Measurements from ENCODE around the gene GPX7. TPM values are rescaled to one million over a fixed set of nuclear protein-coding genes. Genes with fewer than 3 reads are reported as not detected.

Gene GPX7
- total and polyA plus RNA-seq, 9 donors: 10.3 to 23.7 (median 13.2) TPM

DNA sequence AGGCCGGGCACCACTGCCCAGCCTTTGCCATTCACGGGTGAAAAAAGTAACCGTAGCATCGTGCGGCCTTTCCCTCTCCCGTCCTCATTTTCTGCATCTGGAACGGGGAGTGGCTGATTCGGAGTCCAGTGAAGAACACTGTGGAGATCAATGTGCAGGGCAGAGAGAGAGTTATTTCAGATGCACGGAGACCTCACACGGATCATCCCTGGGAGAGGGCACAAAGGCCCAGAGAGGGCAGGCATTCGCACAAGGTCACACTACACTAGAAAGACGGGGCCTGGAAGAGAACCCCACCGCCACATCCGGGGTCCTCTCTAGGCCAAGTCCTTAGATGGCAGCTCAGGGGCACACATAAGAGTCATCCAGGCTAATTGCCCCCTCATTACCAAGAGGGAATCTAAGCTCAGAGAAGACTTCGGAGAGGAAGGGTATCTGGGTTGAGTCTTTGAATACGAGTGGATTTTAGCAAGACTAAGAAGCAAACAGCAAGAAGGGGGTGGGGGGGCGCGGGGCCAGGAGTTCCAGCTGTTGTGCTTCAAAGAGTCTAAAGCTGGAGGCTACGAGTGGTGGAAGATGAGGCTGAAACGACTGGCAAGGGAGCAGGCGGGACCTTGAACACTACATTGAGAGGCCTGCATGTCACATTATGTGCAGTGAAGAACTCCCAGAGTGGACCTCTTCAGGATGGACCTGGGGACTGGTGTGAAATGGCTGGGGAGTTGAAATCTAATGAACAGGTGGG, 857 bp downstream of the GPX7 start:
- Histone ChIP-seq H3K9me3 (no peaks in the 10 kb centered on the region), H3K27me3 (no peaks in the 10 kb centered on the region), H3K27ac (peak overlapping the region; percentile 72 to 87), H3K4me1 (ENCODE audit: insufficient read depth) (peaks cover 17% of the 10 kb centered on the region), H3K36me3 (no peaks in the 10 kb centered on the region), H3K4me3 (peak overlapping the region; percentile 60)
- DNase-seq: peak in 4 of 5 donors; percentile 18 to 43 (median 24)
- intact Hi-C loops (cut with DNase I): no loop called here
- WGBS, 3 donors: 13 to 23% (median 20%) methylated on average over 21 of the region's 21 CpGs
- no peak for TF ChIP-seq CTCF (IDR thresholded peaks at IDR 0.05)
- no peak for TF ChIP-seq POLR2A (IDR thresholded peaks at IDR 0.05)
- TF ChIP-seq EP300 (IDR thresholded peaks at IDR 0.05): no peak

- intact Hi-C loops (cut with DNase I): no loop called here
- no peak for DNase-seq
- Histone ChIP-seq H3K27ac (peak overlapping the region in 1 of 2 donors; percentile 87), H3K4me1 (ENCODE audit: insufficient read depth) (peaks cover 17% of the 10 kb centered on the region), H3K36me3 (no peaks in the 10 kb centered on the region), H3K4me3 (no peak overlapping the region), H3K9me3 (no peaks in the 10 kb centered on the region), H3K27me3 (no peaks in the 10 kb centered on the region)
- 88 to 89% (median 88%) methylated on average over 6 of the region's 6 CpGs for WGBS, 3 donors
- TF ChIP-seq CTCF (IDR thresholded peaks at IDR 0.05) (no peak), POLR2A (IDR thresholded peaks at IDR 0.05) (no peak), EP300 (IDR thresholded peaks at IDR 0.05) (no peak)
Observed at GRCh38 chr1:52603630-52604029, 1.5 kb downstream of the GPX7 start.

DNA sequence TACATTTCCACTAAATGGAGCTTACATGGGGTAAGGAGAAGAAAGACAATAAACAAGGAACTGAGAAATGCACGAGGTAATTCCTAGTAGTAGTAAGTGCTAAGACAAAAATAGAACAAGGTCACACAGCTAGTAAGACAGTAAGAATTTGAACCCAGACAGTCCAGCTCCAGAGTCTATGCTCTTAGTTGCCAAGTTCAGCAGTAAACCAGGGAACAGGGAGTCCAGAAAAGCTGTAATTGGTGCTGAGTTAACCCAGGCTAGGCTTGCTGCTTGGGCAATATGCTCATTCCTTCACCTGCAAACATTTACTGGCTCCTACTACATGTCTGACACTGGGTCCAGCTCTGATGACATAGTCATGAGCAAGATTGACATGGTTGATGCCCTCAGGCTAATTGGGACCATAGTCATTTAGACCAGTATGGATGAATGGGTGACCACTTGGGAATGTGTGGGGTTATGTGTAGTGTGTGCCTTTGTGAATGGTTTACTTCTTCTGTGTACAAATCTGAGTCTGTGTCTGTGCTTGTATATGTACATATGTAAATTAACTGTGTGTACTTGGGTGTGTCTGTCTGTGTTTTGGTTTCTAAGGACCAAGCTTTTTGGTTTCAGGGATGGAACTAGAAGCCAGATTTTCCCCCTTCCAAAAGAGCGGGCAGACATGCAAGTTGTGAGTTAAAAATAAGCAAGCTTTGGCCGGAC, 2.0 kb downstream of the GPX7 start:
- no peak overlapping the region for H3K27ac ChIP-seq
- H3K9me3 ChIP-seq: no peaks in the 10 kb centered on the region
- no peak overlapping the region for H3K4me3 ChIP-seq
- TF ChIP-seq CTCF (IDR thresholded peaks at IDR 0.05) (no peak), POLR2A (IDR thresholded peaks at IDR 0.05) (no peak), EP300 (IDR thresholded peaks at IDR 0.05) (no peak)
- H3K4me1 ChIP-seq (ENCODE audit: insufficient read depth): peaks cover 17% of the 10 kb centered on the region
- no peak for DNase-seq
- no peaks in the 10 kb centered on the region for H3K36me3 ChIP-seq
- no peaks in the 10 kb centered on the region for H3K27me3 ChIP-seq
- 27 to 64% (median 63%) methylated on average over 3 of the region's 3 CpGs for WGBS, 3 donors
- intact Hi-C loops (cut with DNase I): no loop called here

DNA sequence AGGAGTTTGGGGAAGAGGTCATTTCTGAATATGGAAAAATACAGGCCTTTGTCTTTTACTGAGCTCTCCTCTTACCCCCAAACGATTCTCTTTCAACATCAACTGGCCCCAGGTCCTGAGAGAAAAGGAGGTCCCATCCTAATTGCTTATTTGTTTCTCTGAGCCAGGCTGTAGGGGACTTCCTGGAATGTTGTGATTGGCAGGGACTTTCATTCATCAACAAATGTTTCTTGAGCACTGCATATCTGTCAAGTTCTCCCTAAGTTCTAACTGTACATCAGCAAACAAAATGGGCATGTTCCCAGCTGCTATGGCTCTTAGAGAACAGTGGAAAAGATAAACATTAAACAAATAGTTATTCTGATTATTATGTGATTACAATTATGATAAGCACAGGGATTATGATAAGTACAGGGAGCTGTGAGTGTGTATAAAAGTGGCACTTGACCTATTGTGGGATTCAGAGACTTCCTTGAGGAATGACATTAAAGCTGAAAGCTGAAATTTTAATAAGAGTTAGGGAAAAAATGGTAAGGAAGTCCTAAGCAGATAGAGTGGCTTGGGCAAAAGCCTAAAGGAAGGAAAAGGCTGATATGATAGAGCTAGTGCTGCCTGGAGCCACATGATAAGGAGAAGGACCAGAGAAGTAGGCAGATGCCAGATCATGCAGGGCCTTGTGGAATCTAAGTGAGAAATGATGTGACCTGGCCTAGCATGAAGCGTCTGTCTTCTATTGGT, 11.6 kb downstream of the GPX7 start:
- 56 to 66% (median 60%) methylated on average over 2 of the region's 2 CpGs for WGBS, 3 donors
- intact Hi-C loops (cut with DNase I): no loop called here

More for the DNA sequence above, 11.6 kb downstream of the GPX7 start:
- no peak for DNase-seq
- no peak overlapping the region for H3K27ac ChIP-seq
- H3K27me3 ChIP-seq: no peaks in the 10 kb centered on the region
- no peaks in the 10 kb centered on the region for H3K36me3 ChIP-seq
- no peak overlapping the region for H3K4me3 ChIP-seq
- H3K4me1 ChIP-seq (ENCODE audit: insufficient read depth): no peaks in the 10 kb centered on the region
- H3K9me3 ChIP-seq: no peaks in the 10 kb centered on the region
- TF ChIP-seq EP300 (IDR thresholded peaks at IDR 0.05): no peak
- no peak for TF ChIP-seq POLR2A (IDR thresholded peaks at IDR 0.05)
- no peak for TF ChIP-seq CTCF (IDR thresholded peaks at IDR 0.05)

All from ovary (tissue), 9 donors.